ENCODE results near the gene CAMK2B.
A peak's percentile ranks its signal among the peaks of the same experiment; 100 is the strongest.

DNA sequence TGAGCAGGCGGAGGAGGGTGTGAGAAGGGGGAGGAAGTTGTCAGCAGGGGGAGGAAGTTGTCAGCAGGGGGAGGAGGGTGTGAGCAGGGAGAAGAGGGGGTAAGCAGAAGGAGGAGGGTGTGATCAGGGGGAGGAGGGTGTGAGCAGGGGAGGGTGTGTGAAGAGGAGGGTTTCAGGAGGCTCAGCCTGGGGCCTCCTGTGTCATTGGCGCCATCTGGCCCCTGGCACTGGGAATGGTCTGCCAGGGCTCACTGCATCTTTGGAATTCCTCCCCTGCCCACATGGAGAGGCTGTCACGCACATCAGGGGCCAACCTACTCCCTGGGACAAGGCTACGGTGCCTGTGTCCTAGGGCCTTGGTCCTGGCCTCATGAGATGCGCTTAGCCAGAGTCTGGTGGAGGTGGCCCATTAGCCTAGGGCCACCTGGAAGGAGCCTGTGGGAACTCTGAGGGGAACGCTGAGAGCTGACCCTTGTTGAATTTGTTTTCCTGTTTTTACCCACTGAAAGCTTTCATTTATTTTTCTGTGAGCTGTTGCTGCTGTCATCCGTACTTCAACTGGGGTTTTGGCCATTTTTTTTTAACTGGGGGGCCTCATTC lies 18.0 kb downstream of the CAMK2B start:
- TF ChIP-seq, protein P1, sequence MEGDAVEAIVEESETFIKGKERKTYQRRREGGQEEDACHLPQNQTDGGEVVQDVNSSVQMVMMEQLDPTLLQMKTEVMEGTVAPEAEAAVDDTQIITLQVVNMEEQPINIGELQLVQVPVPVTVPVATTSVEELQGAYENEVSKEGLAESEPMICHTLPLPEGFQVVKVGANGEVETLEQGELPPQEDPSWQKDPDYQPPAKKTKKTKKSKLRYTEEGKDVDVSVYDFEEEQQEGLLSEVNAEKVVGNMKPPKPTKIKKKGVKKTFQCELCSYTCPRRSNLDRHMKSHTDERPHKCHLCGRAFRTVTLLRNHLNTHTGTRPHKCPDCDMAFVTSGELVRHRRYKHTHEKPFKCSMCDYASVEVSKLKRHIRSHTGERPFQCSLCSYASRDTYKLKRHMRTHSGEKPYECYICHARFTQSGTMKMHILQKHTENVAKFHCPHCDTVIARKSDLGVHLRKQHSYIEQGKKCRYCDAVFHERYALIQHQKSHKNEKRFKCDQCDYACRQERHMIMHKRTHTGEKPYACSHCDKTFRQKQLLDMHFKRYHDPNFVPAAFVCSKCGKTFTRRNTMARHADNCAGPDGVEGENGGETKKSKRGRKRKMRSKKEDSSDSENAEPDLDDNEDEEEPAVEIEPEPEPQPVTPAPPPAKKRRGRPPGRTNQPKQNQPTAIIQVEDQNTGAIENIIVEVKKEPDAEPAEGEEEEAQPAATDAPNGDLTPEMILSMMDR (IDR thresholded peaks at IDR 0.05; ENCODE audit: low read length), result peak; percentile 36
- no peak for TF ChIP-seq EZH2 (optimal IDR thresholded peaks at IDR 0.05; ENCODE audit: low read depth, low read length)
- no peak for TF ChIP-seq EZH2phosphoT487 (IDR thresholded peaks at IDR 0.05; ENCODE audit: low read length)

Measured in MM.1S (cell line).